ENCODE measurements around the gene DAD1.

DNA sequence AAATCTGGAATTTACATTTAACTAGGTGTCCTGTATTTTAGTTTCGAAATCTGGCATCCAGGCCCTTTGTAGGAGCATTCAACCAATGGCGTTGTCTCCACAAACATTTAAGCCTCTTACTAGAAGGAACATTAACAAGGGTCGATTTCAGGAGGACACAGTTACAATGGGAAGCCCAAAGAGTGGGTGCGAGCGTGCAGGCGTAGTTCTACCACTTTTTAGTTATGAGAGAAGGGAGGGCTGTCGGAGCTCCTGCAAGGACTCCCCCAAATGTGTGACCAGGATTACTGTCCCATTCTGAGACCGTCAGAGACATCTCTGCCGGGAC is 8.7 kb upstream of the DAD1 start:
- TF ChIP-seq, protein P1, sequence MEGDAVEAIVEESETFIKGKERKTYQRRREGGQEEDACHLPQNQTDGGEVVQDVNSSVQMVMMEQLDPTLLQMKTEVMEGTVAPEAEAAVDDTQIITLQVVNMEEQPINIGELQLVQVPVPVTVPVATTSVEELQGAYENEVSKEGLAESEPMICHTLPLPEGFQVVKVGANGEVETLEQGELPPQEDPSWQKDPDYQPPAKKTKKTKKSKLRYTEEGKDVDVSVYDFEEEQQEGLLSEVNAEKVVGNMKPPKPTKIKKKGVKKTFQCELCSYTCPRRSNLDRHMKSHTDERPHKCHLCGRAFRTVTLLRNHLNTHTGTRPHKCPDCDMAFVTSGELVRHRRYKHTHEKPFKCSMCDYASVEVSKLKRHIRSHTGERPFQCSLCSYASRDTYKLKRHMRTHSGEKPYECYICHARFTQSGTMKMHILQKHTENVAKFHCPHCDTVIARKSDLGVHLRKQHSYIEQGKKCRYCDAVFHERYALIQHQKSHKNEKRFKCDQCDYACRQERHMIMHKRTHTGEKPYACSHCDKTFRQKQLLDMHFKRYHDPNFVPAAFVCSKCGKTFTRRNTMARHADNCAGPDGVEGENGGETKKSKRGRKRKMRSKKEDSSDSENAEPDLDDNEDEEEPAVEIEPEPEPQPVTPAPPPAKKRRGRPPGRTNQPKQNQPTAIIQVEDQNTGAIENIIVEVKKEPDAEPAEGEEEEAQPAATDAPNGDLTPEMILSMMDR (tag by site-specific recombination; IDR thresholded peaks at IDR 0.05) = no peak
- TF ChIP-seq ZNF169 (tag by site-specific recombination; IDR thresholded peaks at IDR 0.05) (no peak), ZNF549 (tag by site-specific recombination; IDR thresholded peaks at IDR 0.05) (no peak), ZBTB20 (tag by site-specific recombination; IDR thresholded peaks at IDR 0.05) (no peak), ZNF473 (tag by site-specific recombination; IDR thresholded peaks at IDR 0.05) (no peak), ZNF416 (tag by site-specific recombination; IDR thresholded peaks at IDR 0.05) (no peak), ZNF121 (tag by site-specific recombination; IDR thresholded peaks at IDR 0.05) (no peak), ZNF184 (tag by site-specific recombination; IDR thresholded peaks at IDR 0.05) (no peak)
- TF ChIP-seq, protein P2, sequence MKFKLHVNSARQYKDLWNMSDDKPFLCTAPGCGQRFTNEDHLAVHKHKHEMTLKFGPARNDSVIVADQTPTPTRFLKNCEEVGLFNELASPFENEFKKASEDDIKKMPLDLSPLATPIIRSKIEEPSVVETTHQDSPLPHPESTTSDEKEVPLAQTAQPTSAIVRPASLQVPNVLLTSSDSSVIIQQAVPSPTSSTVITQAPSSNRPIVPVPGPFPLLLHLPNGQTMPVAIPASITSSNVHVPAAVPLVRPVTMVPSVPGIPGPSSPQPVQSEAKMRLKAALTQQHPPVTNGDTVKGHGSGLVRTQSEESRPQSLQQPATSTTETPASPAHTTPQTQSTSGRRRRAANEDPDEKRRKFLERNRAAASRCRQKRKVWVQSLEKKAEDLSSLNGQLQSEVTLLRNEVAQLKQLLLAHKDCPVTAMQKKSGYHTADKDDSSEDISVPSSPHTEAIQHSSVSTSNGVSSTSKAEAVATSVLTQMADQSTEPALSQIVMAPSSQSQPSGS (tag by site-specific recombination; IDR thresholded peaks at IDR 0.05; ENCODE audit: low read depth) = no peak
- TF ChIP-seq, protein P3, sequence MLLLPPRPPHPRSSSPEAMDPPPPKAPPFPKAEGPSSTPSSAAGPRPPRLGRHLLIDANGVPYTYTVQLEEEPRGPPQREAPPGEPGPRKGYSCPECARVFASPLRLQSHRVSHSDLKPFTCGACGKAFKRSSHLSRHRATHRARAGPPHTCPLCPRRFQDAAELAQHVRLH (tag by site-specific recombination; IDR thresholded peaks at IDR 0.05) = no peak
- TF ChIP-seq, protein P4, sequence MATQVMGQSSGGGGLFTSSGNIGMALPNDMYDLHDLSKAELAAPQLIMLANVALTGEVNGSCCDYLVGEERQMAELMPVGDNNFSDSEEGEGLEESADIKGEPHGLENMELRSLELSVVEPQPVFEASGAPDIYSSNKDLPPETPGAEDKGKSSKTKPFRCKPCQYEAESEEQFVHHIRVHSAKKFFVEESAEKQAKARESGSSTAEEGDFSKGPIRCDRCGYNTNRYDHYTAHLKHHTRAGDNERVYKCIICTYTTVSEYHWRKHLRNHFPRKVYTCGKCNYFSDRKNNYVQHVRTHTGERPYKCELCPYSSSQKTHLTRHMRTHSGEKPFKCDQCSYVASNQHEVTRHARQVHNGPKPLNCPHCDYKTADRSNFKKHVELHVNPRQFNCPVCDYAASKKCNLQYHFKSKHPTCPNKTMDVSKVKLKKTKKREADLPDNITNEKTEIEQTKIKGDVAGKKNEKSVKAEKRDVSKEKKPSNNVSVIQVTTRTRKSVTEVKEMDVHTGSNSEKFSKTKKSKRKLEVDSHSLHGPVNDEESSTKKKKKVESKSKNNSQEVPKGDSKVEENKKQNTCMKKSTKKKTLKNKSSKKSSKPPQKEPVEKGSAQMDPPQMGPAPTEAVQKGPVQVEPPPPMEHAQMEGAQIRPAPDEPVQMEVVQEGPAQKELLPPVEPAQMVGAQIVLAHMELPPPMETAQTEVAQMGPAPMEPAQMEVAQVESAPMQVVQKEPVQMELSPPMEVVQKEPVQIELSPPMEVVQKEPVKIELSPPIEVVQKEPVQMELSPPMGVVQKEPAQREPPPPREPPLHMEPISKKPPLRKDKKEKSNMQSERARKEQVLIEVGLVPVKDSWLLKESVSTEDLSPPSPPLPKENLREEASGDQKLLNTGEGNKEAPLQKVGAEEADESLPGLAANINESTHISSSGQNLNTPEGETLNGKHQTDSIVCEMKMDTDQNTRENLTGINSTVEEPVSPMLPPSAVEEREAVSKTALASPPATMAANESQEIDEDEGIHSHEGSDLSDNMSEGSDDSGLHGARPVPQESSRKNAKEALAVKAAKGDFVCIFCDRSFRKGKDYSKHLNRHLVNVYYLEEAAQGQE (tag by site-specific recombination; IDR thresholded peaks at IDR 0.05) = no peak
